Gastroesophageal sphincter (tissue), 4 donors: ENCODE measurements around the gene SYNRG. TPM values are rescaled to one million over a fixed set of nuclear protein-coding genes. Genes with fewer than 3 reads are reported as not detected.

Source experiments
- ATAC-seq: fragments of 150-250 bp; one replicate; pipeline ENCODE4 v1.9.1; 2016; ENCODE audit warnings: mild to moderate bottlenecking, moderate library complexity
- H3K27ac ChIP-seq, 4 donors: fragments of 200-600 bp; sonication (generic) in 3 of 4; 1 replicate in 3 of 4; 2 replicates in 1 of 4; pipeline ENCODE4 v1.5.1; 2016 to 2019
- H3K27me3 ChIP-seq: fragments of 200-600 bp; sonication (generic); one replicate; pipeline ENCODE4 v1.5.1; 2019
- H3K36me3 ChIP-seq, 2 donors: fragments of 200-600 bp; sonication (generic); one replicate each; pipeline ENCODE4 v1.5.1; 2019; ENCODE audit warnings: control low read depth in 1 of 2
- H3K4me1 ChIP-seq, 3 donors: fragments of 200-600 bp; sonication (generic); 1 replicate in 2 of 3; 2 replicates in 1 of 3; pipeline ENCODE4 v1.5.1; 2016 to 2019; ENCODE audit warnings: control low read depth in 2 of 3
- H3K4me3 ChIP-seq, 2 donors: fragments of 200-600 bp; sonication (generic); one replicate each; pipeline ENCODE4 v1.5.1; 2019; ENCODE audit warnings: mild to moderate bottlenecking in 1 of 2, moderate library complexity in 1 of 2
- H3K9me3 ChIP-seq, 3 donors: fragments of 200-600 bp; sonication (generic); one replicate each; pipeline ENCODE4 v1.5.1; 2017 to 2019; ENCODE audit warnings: control low read depth in 2 of 3
- EP300 ChIP-seq: sonication (generic); formaldehyde crosslinking; IDR thresholded peaks from one replicate; pipeline ENCODE4 v1.6.1; 2017; ENCODE audit warnings: antibody characterized with exemption, mild to moderate bottlenecking
- POLR2A ChIP-seq, 2 donors: fragments of 450-650 bp; IDR thresholded peaks; one replicate each; pipeline ENCODE4 v1.6.1; 2017; ENCODE audit warnings: antibody characterized with exemption in 2 of 2, mild to moderate bottlenecking in 2 of 2, moderate library complexity in 1 of 2
- POLR2AphosphoS5 ChIP-seq: sonication (generic); formaldehyde crosslinking; IDR thresholded peaks from one replicate; pipeline ENCODE4 v1.6.1; 2017; ENCODE audit warnings: antibody characterized with exemption
- WGBS, 2 donors: methylation state at CpG; one replicate each; pipeline ENCODE4 v1.1.5; 2018; ENCODE audit warnings: low coverage in 1 of 2; 5-methylcytosine and 5-hydroxymethylcytosine counted together
- total RNA-seq, 4 donors: library from RNA; depleted of rRNA; stranded (reverse); fragments of >200 nt; gene quantifications; one replicate each; pipeline ENCODE4 v1.1.0, GENCODE V29; 2016
- TF ChIP-seq, protein P1 (sequence below), 4 experiments: fragments of 200-600 bp in 2 of 4; fragments of 450-650 bp in 2 of 4; sonication (generic) in 1 of 4; IDR thresholded peaks; one replicate each; pipeline ENCODE4 v1.5.1; 2017 to 2019; ENCODE audit warnings: antibody characterized with exemption in 4 of 4, mild to moderate bottlenecking in 2 of 4, moderate library complexity in 2 of 4

SYNRG gene
- total RNA-seq, 4 donors from 2014 or later: 11.9 to 29.9 (median 16.8) TPM

DNA sequence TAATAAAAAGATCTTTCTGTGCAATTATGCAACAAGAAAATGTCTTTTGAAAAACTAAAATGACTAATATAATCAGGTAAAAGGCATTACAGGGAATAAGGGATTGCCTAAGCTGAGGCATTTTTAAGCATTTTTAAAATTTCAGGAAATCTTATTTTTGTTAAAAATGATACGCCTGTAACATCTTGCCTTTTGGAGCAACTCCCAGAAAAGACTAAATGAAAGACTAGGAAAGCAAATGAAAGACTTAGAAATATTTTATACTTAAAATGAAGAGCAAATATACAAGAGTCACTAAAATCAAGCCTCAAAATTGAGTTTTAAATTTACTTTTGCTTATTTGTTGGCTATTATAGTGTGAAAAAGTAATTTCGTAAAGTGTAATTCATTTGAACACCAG, 63.7 kb downstream of the SYNRG start:
- Histone ChIP-seq H3K27ac (no peak overlapping the region), H3K4me3 (no peak overlapping the region), H3K4me1 (peaks cover 0 to 38% (median 2%) of the 10 kb centered on the region in 3 donors), H3K27me3 (no peaks in the 10 kb centered on the region), H3K36me3 (peaks cover 0 to 36% of the 10 kb centered on the region in 2 donors), H3K9me3 (no peaks in the 10 kb centered on the region)
- TF ChIP-seq, protein P1, sequence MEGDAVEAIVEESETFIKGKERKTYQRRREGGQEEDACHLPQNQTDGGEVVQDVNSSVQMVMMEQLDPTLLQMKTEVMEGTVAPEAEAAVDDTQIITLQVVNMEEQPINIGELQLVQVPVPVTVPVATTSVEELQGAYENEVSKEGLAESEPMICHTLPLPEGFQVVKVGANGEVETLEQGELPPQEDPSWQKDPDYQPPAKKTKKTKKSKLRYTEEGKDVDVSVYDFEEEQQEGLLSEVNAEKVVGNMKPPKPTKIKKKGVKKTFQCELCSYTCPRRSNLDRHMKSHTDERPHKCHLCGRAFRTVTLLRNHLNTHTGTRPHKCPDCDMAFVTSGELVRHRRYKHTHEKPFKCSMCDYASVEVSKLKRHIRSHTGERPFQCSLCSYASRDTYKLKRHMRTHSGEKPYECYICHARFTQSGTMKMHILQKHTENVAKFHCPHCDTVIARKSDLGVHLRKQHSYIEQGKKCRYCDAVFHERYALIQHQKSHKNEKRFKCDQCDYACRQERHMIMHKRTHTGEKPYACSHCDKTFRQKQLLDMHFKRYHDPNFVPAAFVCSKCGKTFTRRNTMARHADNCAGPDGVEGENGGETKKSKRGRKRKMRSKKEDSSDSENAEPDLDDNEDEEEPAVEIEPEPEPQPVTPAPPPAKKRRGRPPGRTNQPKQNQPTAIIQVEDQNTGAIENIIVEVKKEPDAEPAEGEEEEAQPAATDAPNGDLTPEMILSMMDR (IDR thresholded peaks at IDR 0.05): no peak
- TF ChIP-seq EP300 (no peak), POLR2A (IDR thresholded peaks at IDR 0.05) (no peak), POLR2AphosphoS5 (no peak)
- WGBS, 2 donors: 76 to 82% methylated on average over 2 of the region's 2 CpGs
- no peak for ATAC-seq

DNA sequence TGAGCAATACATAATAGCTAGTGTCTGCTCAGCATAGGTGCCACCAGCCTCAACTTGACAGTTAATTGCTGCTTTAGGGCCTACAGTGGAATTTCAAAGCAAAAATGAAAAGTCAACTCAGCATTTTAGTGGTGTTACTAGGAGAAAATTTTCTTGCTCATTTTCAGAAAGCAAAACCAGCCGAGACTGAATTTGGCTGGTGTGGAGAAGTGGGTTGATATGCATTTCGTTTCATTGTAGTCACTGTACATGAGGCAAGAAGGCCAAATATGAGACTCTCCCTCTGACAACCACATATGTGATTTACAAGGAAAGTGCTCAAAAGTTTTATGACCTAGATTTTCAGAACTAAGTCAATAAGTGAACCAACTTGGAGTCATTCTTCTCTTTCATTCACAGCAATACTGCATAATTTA, 65.6 kb downstream of the SYNRG start:
- Histone ChIP-seq H3K36me3 (peaks cover 0 to 54% of the 10 kb centered on the region in 2 donors), H3K27ac (no peak overlapping the region), H3K4me1 (peaks cover 0 to 31% (median 2%) of the 10 kb centered on the region in 3 donors), H3K27me3 (no peaks in the 10 kb centered on the region), H3K9me3 (no peaks in the 10 kb centered on the region), H3K4me3 (no peak overlapping the region)
- no peak for ATAC-seq
- TF ChIP-seq, protein P1 (IDR thresholded peaks at IDR 0.05): no peak
- TF ChIP-seq EP300 (no peak), POLR2A (IDR thresholded peaks at IDR 0.05) (no peak), POLR2AphosphoS5 (no peak)
- WGBS, 2 donors: 69 to 82% methylated on average over 2 of the region's 2 CpGs

DNA sequence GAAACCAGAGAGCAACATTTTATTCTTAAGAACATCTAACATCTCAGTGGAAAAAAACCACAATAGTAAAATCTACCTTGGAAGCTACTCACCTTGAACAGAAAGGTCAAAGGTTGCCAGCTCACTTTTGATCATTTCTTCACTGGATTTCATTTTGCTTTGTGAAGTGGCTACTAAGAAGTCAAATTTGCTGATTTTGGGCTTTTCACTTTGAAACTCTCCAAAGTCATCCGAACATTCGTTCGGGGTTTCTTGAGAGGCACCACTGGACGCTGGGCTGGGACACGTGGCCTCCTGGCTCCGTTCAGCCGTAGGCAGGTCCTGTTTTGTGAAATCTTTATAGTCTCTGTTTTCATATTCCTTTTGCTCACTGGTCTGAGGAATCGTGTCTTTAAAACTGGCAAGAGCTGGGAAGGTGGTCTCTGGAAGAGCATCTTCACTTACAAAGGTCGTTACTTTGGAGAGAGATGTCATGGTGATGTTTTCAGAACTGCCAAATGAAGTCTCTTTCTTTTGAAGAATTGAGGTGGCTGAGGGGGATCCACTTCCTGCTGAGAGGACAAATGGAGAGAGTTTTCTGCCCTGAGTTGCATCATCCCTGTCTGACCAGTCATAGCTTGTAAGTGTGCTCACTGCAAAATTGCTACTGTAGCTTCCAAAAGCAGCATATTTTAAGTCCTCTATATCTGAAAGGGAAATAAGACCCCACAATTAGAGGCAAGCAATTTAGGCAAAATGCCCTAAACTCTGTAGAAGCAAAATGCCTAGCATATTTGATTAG, 67.1 kb downstream of the SYNRG start:
- Histone ChIP-seq H3K4me1 (peaks cover 0 to 16% (median 0%) of the 10 kb centered on the region in 3 donors), H3K9me3 (no peaks in the 10 kb centered on the region), H3K4me3 (no peak overlapping the region), H3K36me3 (peaks cover 0 to 70% of the 10 kb centered on the region in 2 donors), H3K27me3 (no peaks in the 10 kb centered on the region), H3K27ac (no peak overlapping the region)
- ATAC-seq: no peak
- 84% methylated on average over 9 of the region's 9 CpGs; no CpG with 5 or more reads in 1 of the 2 donors for WGBS, 2 donors
- no peak for TF ChIP-seq POLR2AphosphoS5

DNA sequence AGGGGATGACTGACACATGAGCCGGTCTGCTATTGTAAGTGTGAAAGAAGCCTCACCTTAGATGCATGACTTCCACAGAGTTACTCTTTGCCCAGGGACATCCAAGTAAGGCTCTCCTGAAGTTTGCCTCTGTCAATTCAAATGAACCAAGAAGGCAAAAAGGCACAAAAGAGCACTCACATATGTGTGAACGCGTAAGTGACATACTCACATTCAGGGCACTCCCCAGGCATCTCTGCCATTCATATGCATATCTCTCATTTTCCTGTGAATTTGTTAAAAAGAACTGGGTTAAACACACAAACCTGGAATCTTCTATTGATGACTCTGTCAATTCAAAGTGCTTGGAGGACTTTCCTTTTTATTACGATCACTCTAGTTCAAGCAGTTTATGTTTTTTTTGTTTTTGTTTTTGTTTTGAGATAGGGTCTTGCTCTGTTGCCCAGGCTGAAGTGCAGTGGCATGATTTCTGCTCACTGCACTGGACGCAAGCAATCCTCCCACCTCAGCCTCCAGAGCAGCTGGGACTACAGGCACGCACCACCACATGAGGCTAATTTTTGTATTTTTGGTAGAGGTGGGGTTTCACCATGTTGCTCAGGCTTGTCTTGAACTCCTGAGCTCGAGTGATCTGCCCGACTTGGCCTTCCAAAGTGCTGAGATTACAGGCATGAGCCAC, 70.1 kb downstream of the SYNRG start:
- Histone ChIP-seq H3K4me1 (no peaks in the 10 kb centered on the region), H3K4me3 (no peak overlapping the region), H3K9me3 (no peaks in the 10 kb centered on the region), H3K27ac (no peak overlapping the region), H3K27me3 (no peaks in the 10 kb centered on the region), H3K36me3 (peaks cover 0 to 97% of the 10 kb centered on the region in 2 donors)
- ATAC-seq: no peak
- TF ChIP-seq POLR2AphosphoS5: no peak
- TF ChIP-seq, protein P1 (IDR thresholded peaks at IDR 0.05): no peak
- WGBS, 2 donors: 85 to 92% methylated on average over 4 to 6 of the region's 8 CpGs

DNA sequence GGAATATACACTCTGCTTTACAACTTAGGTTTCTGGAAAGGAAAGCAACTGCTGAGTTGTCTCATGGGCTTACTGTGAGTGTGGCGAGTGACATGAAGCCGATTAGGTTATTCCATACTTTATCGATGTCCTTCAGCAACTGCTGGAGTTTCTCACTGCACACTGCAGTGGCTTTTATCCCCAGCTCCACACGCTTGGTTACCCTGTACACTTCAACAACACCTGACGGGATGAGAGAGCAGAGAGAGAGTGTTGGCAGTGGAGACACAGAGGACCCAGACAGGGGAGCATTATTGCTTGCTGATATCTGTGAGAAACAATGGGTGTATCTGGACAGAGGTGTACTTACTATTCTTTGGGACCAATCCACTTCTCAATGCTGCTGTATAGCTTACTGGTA, 73.3 kb downstream of the SYNRG start:
- ATAC-seq: no peak
- Histone ChIP-seq H3K9me3 (no peaks in the 10 kb centered on the region), H3K4me3 (no peak overlapping the region), H3K4me1 (no peaks in the 10 kb centered on the region), H3K36me3 (peaks cover 0 to 92% of the 10 kb centered on the region in 2 donors), H3K27me3 (no peaks in the 10 kb centered on the region), H3K27ac (no peak overlapping the region)
- no peak for TF ChIP-seq POLR2A (IDR thresholded peaks at IDR 0.05)
- TF ChIP-seq EP300: no peak
- TF ChIP-seq, protein P1 (IDR thresholded peaks at IDR 0.05): no peak
- no peak for TF ChIP-seq POLR2AphosphoS5
- WGBS, 2 donors: 87 to 97% methylated on average over 3 to 5 of the region's 5 CpGs
